HCT116 (cell line): ENCODE data around the gene GALNT17.

ENCODE experiments used
- CEBPB ChIP-seq: IDR thresholded peaks from 2 replicates; pipeline ENCODE4 v1.6.1; 2012; ENCODE audit warnings: low read depth
- CTCF ChIP-seq, 3 experiments: fragments of 200-600 bp in 1 of 3; sonication (generic) in 1 of 3; IDR thresholded peaks in 2 of 3; conservative IDR thresholded peaks in 1 of 3; 2 replicates each; pipeline ENCODE4 v1.5.1; 2012 to 2017; ENCODE audit warnings: low read depth in 2 of 3, low read length in 2 of 3, antibody characterized with exemption in 1 of 3, borderline replicate concordance in 1 of 3, control low read depth in 1 of 3, mild to moderate bottlenecking in 1 of 3, mixed read lengths in 1 of 3, mixed run types in 1 of 3, moderate library complexity in 1 of 3; ENCODE audit not compliant: insufficient read depth in 1 of 3
- POLR2A ChIP-seq: IDR thresholded peaks from 2 replicates; pipeline ENCODE4 v1.7.0; 2011; ENCODE audit warnings: borderline replicate concordance; ENCODE audit not compliant: insufficient read depth, insufficient read length; ENCODE audit errors: extremely low read depth
- REST ChIP-seq: IDR thresholded peaks from 2 replicates; pipeline ENCODE4 v1.6.1; 2012; ENCODE audit warnings: low read depth
- SRF ChIP-seq: IDR thresholded peaks from 2 replicates; pipeline ENCODE4 v1.6.1; 2012; ENCODE audit warnings: low read depth
- YY1 ChIP-seq: IDR thresholded peaks from 2 replicates; pipeline ENCODE4 v1.6.1; 2011; ENCODE audit warnings: low read length, low read depth, moderate library complexity, mild to moderate bottlenecking; ENCODE audit not compliant: insufficient replicate concordance; ENCODE audit errors: extremely low read depth

- TF ChIP-seq CTCF (IDR thresholded peaks at IDR 0.05 in 2 of 3, conservative IDR thresholded peaks at IDR 0.05 in 1 of 3; ENCODE audit: borderline replicate concordance in 1 of 3, insufficient read depth in 1 of 3, low read depth in 2 of 3, low read length in 2 of 3) = no peak
- no peak for TF ChIP-seq POLR2A
- TF ChIP-seq YY1 = no peak
- TF ChIP-seq CEBPB = no peak
- TF ChIP-seq REST = no peak
- no peak for TF ChIP-seq SRF
Observed at GRCh38 chr7:71311576-71311975, 179.6 kb downstream of the GALNT17 start.
